ENCODE results near the gene ACD. TPM values are rescaled to one million over a fixed set of nuclear protein-coding genes. Genes with fewer than 3 reads are reported as not detected.

The ACD gene
- total RNA-seq, 1 donor from 2014 or later: 38.8 TPM

GRCh38 chr16:67648764-67649407 is 11.2 kb downstream of the ACD start:
- H3K27ac ChIP-seq: no peak overlapping the region
- H3K4me1 ChIP-seq: peaks cover 40% of the 10 kb centered on the region
- DNase-seq (ENCODE audit: extremely low spot score in 2 of 2): no peak
- no peaks in the 10 kb centered on the region for H3K9me3 ChIP-seq
- H3K36me3 ChIP-seq: no peaks in the 10 kb centered on the region
- intact Hi-C loops (cut with DNase I): no loop called here
- no peak for TF ChIP-seq POLR2A (IDR thresholded peaks at IDR 0.05)
- TF ChIP-seq CTCF (IDR thresholded peaks at IDR 0.05): no peak
- no peak for TF ChIP-seq POLR2AphosphoS5 (IDR thresholded peaks at IDR 0.05; ENCODE audit: insufficient read depth in 1 of 2, low read depth in 1 of 2)
- no peak overlapping the region for H3K4me3 ChIP-seq
- H3K27me3 ChIP-seq: peaks cover 17% of the 10 kb centered on the region

GRCh38 chr16:67648088-67648763 is 11.8 kb downstream of the ACD start:
- intact Hi-C loops (cut with DNase I): no loop called here
- H3K27ac ChIP-seq: no peak overlapping the region
- H3K27me3 ChIP-seq: peaks cover 14% of the 10 kb centered on the region
- TF ChIP-seq POLR2A (IDR thresholded peaks at IDR 0.05) (no peak), CTCF (IDR thresholded peaks at IDR 0.05) (no peak), POLR2AphosphoS5 (IDR thresholded peaks at IDR 0.05; ENCODE audit: insufficient read depth in 1 of 2, low read depth in 1 of 2) (no peak)
- no peak for DNase-seq (ENCODE audit: extremely low spot score in 2 of 2)
- no peak overlapping the region for H3K4me3 ChIP-seq
- H3K4me1 ChIP-seq: peaks cover 33% of the 10 kb centered on the region
- no peaks in the 10 kb centered on the region for H3K9me3 ChIP-seq
- no peaks in the 10 kb centered on the region for H3K36me3 ChIP-seq

GRCh38 chr16:67647681-67648080 is 12.4 kb downstream of the ACD start:
- TF ChIP-seq POLR2AphosphoS5 (IDR thresholded peaks at IDR 0.05; ENCODE audit: insufficient read depth in 1 of 2, low read depth in 1 of 2) (no peak), CTCF (IDR thresholded peaks at IDR 0.05) (no peak)
- intact Hi-C loops (cut with DNase I): no loop called here
- H3K9me3 ChIP-seq: no peaks in the 10 kb centered on the region
- no peak overlapping the region for H3K4me3 ChIP-seq
- no peaks in the 10 kb centered on the region for H3K36me3 ChIP-seq
- no peak for DNase-seq (ENCODE audit: extremely low spot score in 2 of 2)
- peaks cover 14% of the 10 kb centered on the region for H3K27me3 ChIP-seq
- peaks cover 31% of the 10 kb centered on the region for H3K4me1 ChIP-seq
- H3K27ac ChIP-seq: no peak overlapping the region

GRCh38 chr16:67647111-67647651 is 12.9 kb downstream of the ACD start:
- no peak for DNase-seq (ENCODE audit: extremely low spot score in 2 of 2)
- H3K4me1 ChIP-seq: peaks cover 35% of the 10 kb centered on the region
- peaks cover 14% of the 10 kb centered on the region for H3K27me3 ChIP-seq
- H3K4me3 ChIP-seq: no peak overlapping the region
- no peak overlapping the region for H3K27ac ChIP-seq
- no peaks in the 10 kb centered on the region for H3K9me3 ChIP-seq
- intact Hi-C loops (cut with DNase I): no loop called here
- no peaks in the 10 kb centered on the region for H3K36me3 ChIP-seq
- TF ChIP-seq CTCF (IDR thresholded peaks at IDR 0.05) (no peak), POLR2AphosphoS5 (IDR thresholded peaks at IDR 0.05; ENCODE audit: insufficient read depth in 1 of 2, low read depth in 1 of 2) (no peak), POLR2A (IDR thresholded peaks at IDR 0.05) (no peak)
